Stomach (tissue), 9 donors: Measurements from ENCODE around the gene BRCA1. TPM values are rescaled to one million over a fixed set of nuclear protein-coding genes. Genes with fewer than 3 reads are reported as not detected.

Source experiments
- DNase-seq, 2 donors: peaks; one replicate each; pipeline versions ENCODE4 v3.0.0 to v3.0.0-alpha.2; 2013 to 2019
- H3K27ac ChIP-seq, 5 donors: fragments of 200-600 bp in 4 of 5; sonication (generic) in 4 of 5; one replicate each; pipeline ENCODE4 v1.5.1; 2013 to 2019; ENCODE audit warnings: mild to moderate bottlenecking in 1 of 5, moderate library complexity in 1 of 5
- H3K27me3 ChIP-seq, 3 donors: fragments of 200-600 bp; sonication (generic); one replicate each; pipeline ENCODE4 v1.5.1; 2017 to 2019; ENCODE audit warnings: mixed run types in 1 of 3
- H3K36me3 ChIP-seq, 4 donors: fragments of 200-600 bp; sonication (generic); 1 replicate in 3 of 4; 2 replicates in 1 of 4; pipeline ENCODE4 v1.5.1; 2016 to 2019
- H3K4me1 ChIP-seq, 4 donors: fragments of 200-600 bp; sonication (generic); one replicate each; pipeline ENCODE4 v1.5.1; 2016 to 2019
- H3K4me3 ChIP-seq, 4 donors: fragments of 200-600 bp; sonication (generic) in 3 of 4; one replicate each; pipeline ENCODE4 v1.5.1; 2016 to 2019; ENCODE audit warnings: mild to moderate bottlenecking in 1 of 4
- H3K9me3 ChIP-seq, 4 donors: fragments of 200-600 bp; sonication (generic); one replicate each; pipeline ENCODE4 v1.5.1; 2016 to 2019
- CTCF ChIP-seq, 7 experiments: fragments of 450-650 bp in 4 of 7; fragments of 200-600 bp in 3 of 7; sonication (generic) in 3 of 7; IDR thresholded peaks; one replicate each; pipeline ENCODE4 v1.5.1; 2016 to 2019; ENCODE audit warnings: antibody characterized with exemption in 7 of 7, control low read depth in 2 of 7, mild to moderate bottlenecking in 1 of 7
- EP300 ChIP-seq: sonication (generic); formaldehyde crosslinking; IDR thresholded peaks from one replicate; pipeline ENCODE4 v1.6.1; 2017; ENCODE audit warnings: antibody characterized with exemption
- POLR2A ChIP-seq, 4 donors: fragments of 450-650 bp; IDR thresholded peaks; one replicate each; pipeline ENCODE4 v1.6.1; 2016; ENCODE audit warnings: antibody characterized with exemption in 4 of 4, control low read depth in 2 of 4, mild to moderate bottlenecking in 1 of 4, moderate library complexity in 1 of 4
- POLR2AphosphoS5 ChIP-seq, 3 donors: sonication (generic); formaldehyde crosslinking; IDR thresholded peaks; one replicate each; pipeline ENCODE4 v1.6.1; 2016; ENCODE audit warnings: antibody characterized with exemption in 3 of 3
- WGBS, 5 donors: extraction: QIAGEN DNeasy Blood & Tissue Kit in 3 of 5; methylation state at CpG; one replicate each; pipeline versions ENCODE4 v1.1.5 to v1.1.7; 2013 to 2018; 5-methylcytosine and 5-hydroxymethylcytosine counted together
- intact Hi-C: fragments of 100-400 bp; cut with DNase I; formaldehyde crosslinking; loops from one replicate; pipeline ENCODE4 v1.15.1; 2023; ENCODE audit warnings: low total_unique reads
- polyA plus RNA-seq, 3 donors: library from polyadenylated mRNA; stranded (reverse); fragments of 200-250 nt; gene quantifications; one replicate each; pipeline ENCODE4 v1.2.3, GENCODE V29; 2013
- small RNA-seq, 4 donors: library from RNA; depleted of rRNA; stranded (forward); fragments of <200 nt; gene quantifications; one replicate each; pipeline ENCODE3, GENCODE V24; 2016
- total RNA-seq, 5 donors: library from RNA; depleted of rRNA; stranded (reverse); fragments of >200 nt; gene quantifications; one replicate each; pipeline versions ENCODE4 v1.1.0 to v1.2.3, GENCODE V29; 2014 to 2016
- donor health status: healthy with polysubstance abuse.
- donor health status: Bipolar disorder and iron deficiency.
- donor health status: healthy.

Gene BRCA1
- total and polyA plus RNA-seq, 8 donors: 2.0 to 47.5 (median 14.3) TPM

DNA sequence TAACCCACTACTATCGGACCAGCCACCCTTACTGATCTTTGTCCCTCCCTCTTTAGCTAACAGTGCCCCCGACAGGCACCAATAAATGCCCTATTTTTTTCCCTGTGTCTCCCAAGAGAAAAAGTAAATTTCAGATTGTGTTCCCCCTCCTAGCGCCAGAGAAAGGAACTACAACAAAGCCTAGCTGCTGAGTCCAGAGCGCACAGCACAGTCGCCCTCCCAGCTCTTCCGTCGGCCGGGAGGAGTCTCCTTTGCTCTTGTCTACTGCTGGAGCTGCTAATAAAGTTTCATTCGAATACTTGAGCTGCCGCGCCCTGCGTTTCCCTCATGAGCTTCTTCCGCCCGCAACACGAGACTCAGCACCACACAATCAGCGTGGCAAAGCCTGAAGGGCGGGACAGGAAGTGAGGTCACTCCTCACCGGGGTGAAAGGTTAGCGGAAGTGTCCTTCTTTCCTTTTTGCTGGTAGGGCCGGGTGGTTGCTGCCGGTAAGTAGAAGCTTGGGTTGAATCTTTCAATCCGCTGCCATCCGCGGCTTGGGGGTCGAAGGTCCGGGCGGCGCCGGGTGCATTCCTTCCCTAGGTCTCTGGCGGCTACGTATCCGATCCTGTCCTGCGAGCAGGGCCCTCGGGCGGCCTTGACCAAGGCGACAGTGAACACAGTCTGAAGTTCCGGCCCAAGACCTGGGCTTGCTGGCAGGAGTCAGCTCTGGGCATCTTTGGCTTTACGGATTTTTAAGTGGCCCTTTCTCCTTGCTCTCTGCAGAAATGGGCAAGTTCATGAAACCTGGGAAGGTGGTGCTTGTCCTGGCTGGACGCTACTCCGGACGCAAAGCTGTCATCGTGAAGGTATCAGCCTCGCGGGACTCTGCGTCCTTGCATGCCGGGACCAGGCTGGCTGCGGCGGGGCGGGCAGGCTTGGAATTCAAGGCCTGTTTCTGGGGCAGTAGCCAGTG lies 126.9 kb downstream of the BRCA1 start, which contains the start of gene RPL27:
RPL27 (plus strand) TSS at position 436 of the 955 bp plus-strand sequence; CDS start at position 768, 332 bp downstream.
- peaks cover 34 to 62% (median 55%) of the 10 kb centered on the region in 4 donors for H3K36me3 ChIP-seq
- peaks cover 26 to 47% (median 30%) of the 10 kb centered on the region in 4 donors for H3K4me1 ChIP-seq
- TF ChIP-seq CTCF (IDR thresholded peaks at IDR 0.05) (peak in 6 of 7 experiments; percentile 79 to 98 (median 92)), POLR2A (IDR thresholded peaks at IDR 0.05) (peak in 1 of 4 donors; percentile 43), POLR2AphosphoS5 (IDR thresholded peaks at IDR 0.05) (peak; percentile 86 to 99 (median 91)), EP300 (no peak)
- WGBS, 5 donors: 0 to 1% (median 0%) methylated on average over 40 to 49 of the region's 49 CpGs
- peak; percentile 99 to 100 for DNase-seq
- peak within 1 kb of the TSS; percentile 62 to 80 (median 73) for H3K4me3 ChIP-seq
- no peaks in the 10 kb centered on the region for H3K27me3 ChIP-seq
- H3K27ac ChIP-seq: peak within 1 kb of the TSS; percentile 83 to 95 (median 92)
- intact Hi-C loops: no loop called here
- H3K9me3 ChIP-seq: no peaks in the 10 kb centered on the region

- Histone ChIP-seq H3K4me3 (peak overlapping the region; percentile 27 to 80 (median 70)), H3K4me1 (peaks cover 26 to 44% (median 30%) of the 10 kb centered on the region in 4 donors), H3K27me3 (no peaks in the 10 kb centered on the region), H3K27ac (peak overlapping the region; percentile 53 to 95 (median 92)), H3K36me3 (peaks cover 33 to 62% (median 55%) of the 10 kb centered on the region in 4 donors), H3K9me3 (no peaks in the 10 kb centered on the region)
- intact Hi-C loops: no loop called here
- TF ChIP-seq POLR2A (IDR thresholded peaks at IDR 0.05) (no peak), CTCF (IDR thresholded peaks at IDR 0.05) (no peak), EP300 (no peak), POLR2AphosphoS5 (IDR thresholded peaks at IDR 0.05) (no peak)
- DNase-seq: no peak
- WGBS, 5 donors: 5 to 13% (median 8%) methylated on average over 5 of the region's 5 CpGs
Measured at GRCh38 chr17:42997390-42997983, 127.7 kb downstream of the BRCA1 start.

Small RNAs within 50 kb of the gene (small RNA-seq; reads per million reads assigned to genes)
- gene AC060780.2 (0 to 0.15 (median 0) reads per million in 4 donors), gene AC060780.3 (0 reads per million in 4 donors), gene AC135721.1 (0 reads per million in 4 donors)

Other genes starting within 250 kb of the BRCA1 start
- gene G6PC1, start 224.6 kb downstream of the BRCA1 start, total RNA-seq: 1 to 10 TPM in 1 of 5 donors, not detected in 4; 4.0 TPM
- not detected for gene G6PC1, start 224.6 kb downstream of the BRCA1 start, polyA plus RNA-seq
- gene AARSD1, start 160.9 kb downstream of the BRCA1 start, total RNA-seq: 10 to 100 TPM in 4 of 5 donors, 1 to 10 TPM in 1; 6.4 to 64.0 (median 26.8) TPM
- 10 to 100 TPM; 37.7 to 61.2 (median 56.7) TPM for gene AARSD1, start 160.9 kb downstream of the BRCA1 start, polyA plus RNA-seq
- 1 to 10 TPM in 3 of 5 donors, not detected in 2; 3.6 to 9.8 (median 8.3) TPM for gene PTGES3L, start 145.3 kb downstream of the BRCA1 start, total RNA-seq
- gene PTGES3L, start 145.3 kb downstream of the BRCA1 start, polyA plus RNA-seq: 1 to 10 TPM in 2 of 3 donors, not detected in 1; 1.3 to 2.9 TPM
- 10 to 100 TPM; 12.9 to 51.6 (median 15.2) TPM for gene RUNDC1, start 144.8 kb downstream of the BRCA1 start, total RNA-seq
- 1 to 10 TPM; 5.8 to 7.1 (median 6.6) TPM for gene RUNDC1, start 144.8 kb downstream of the BRCA1 start, polyA plus RNA-seq
- gene RPL27, start 126.9 kb downstream of the BRCA1 start, total RNA-seq: 1,000 to 10,000 TPM in 3 of 5 donors, 100 to 1,000 TPM in 2; 251 to 1,639 (median 1,099) TPM
- gene RPL27, start 126.9 kb downstream of the BRCA1 start, polyA plus RNA-seq: 1,000 to 10,000 TPM; 2,693 to 4,199 (median 4,058) TPM
- gene IFI35, start 118.6 kb downstream of the BRCA1 start, total RNA-seq: 100 to 1,000 TPM in 1 of 5 donors, 10 to 100 TPM in 2, 1 to 10 TPM in 2; 4.0 to 145 (median 19.5) TPM
- 10 to 100 TPM; 37.6 to 53.0 (median 46.4) TPM for gene IFI35, start 118.6 kb downstream of the BRCA1 start, polyA plus RNA-seq
- 10 to 100 TPM in 4 of 5 donors, 1 to 10 TPM in 1; 8.2 to 71.7 (median 55.8) TPM for gene VAT1, start 103.0 kb downstream of the BRCA1 start, total RNA-seq
- gene VAT1, start 103.0 kb downstream of the BRCA1 start, polyA plus RNA-seq: 10 to 100 TPM; 26.5 to 73.6 (median 65.7) TPM
- gene RND2, start 100.1 kb downstream of the BRCA1 start, total RNA-seq: 1 to 10 TPM in 3 of 5 donors, under 1 TPM in 1, not detected in 1; 0.37 to 5.8 (median 2.1) TPM
- 1 to 10 TPM in 2 of 3 donors, under 1 TPM in 1; 0.50 to 1.2 (median 1.2) TPM for gene RND2, start 100.1 kb downstream of the BRCA1 start, polyA plus RNA-seq
- 100 to 1,000 TPM in 1 of 5 donors, 10 to 100 TPM in 4; 29.0 to 107 (median 46.7) TPM for gene NBR1, start 45.9 kb upstream of the BRCA1 start, total RNA-seq
- 10 to 100 TPM; 25.4 to 42.5 (median 30.4) TPM for gene NBR1, start 45.9 kb upstream of the BRCA1 start, polyA plus RNA-seq
- gene TMEM106A, start 86.5 kb upstream of the BRCA1 start, total RNA-seq: 10 to 100 TPM in 2 of 5 donors, 1 to 10 TPM in 2, not detected in 1; 4.0 to 82.3 (median 28.2) TPM
- gene TMEM106A, start 86.5 kb upstream of the BRCA1 start, polyA plus RNA-seq: 1 to 10 TPM in 2 of 3 donors, under 1 TPM in 1; 0.85 to 1.9 (median 1.8) TPM
- gene CCDC200, start 103.3 kb upstream of the BRCA1 start, total RNA-seq: under 1 TPM in 1 of 5 donors, not detected in 4; 0.55 TPM
- gene CCDC200, start 103.3 kb upstream of the BRCA1 start, polyA plus RNA-seq: not detected
- gene RNU2-1, start 108.6 kb upstream of the BRCA1 start, total RNA-seq: not detected
- not detected for gene RNU2-1, start 108.6 kb upstream of the BRCA1 start, polyA plus RNA-seq